HG02852 (cell line): ENCODE data around the gene ANKFN1.
"Not testable (repeated sequence)": the region's sequence is repeated elsewhere in the genome, so short reads cannot be mapped to it uniquely, and the experiment has no call there.

Experiments used
- ATAC-seq: cut with Tn5 transposase; IDR thresholded peaks from one replicate; pipeline ENCODE4 v1.9.1; 2021; ENCODE audit warnings: mild to moderate bottlenecking, moderate library complexity; ENCODE audit not compliant: unreplicated experiment

Gene ANKFN1

GRCh38 chr17:56288786-56289185 lies 135.5 kb downstream of the ANKFN1 start:
- ATAC-seq = not testable (repeated sequence)

GRCh38 chr17:56289321-56289720 lies 136.0 kb downstream of the ANKFN1 start:
- no peak for ATAC-seq

- no peak for ATAC-seq
Observed at GRCh38 chr17:56290101-56290801, 137.0 kb downstream of the ANKFN1 start.

- ATAC-seq = no peak
Observed at GRCh38 chr17:56290802-56291118, 137.5 kb downstream of the ANKFN1 start.

DNA sequence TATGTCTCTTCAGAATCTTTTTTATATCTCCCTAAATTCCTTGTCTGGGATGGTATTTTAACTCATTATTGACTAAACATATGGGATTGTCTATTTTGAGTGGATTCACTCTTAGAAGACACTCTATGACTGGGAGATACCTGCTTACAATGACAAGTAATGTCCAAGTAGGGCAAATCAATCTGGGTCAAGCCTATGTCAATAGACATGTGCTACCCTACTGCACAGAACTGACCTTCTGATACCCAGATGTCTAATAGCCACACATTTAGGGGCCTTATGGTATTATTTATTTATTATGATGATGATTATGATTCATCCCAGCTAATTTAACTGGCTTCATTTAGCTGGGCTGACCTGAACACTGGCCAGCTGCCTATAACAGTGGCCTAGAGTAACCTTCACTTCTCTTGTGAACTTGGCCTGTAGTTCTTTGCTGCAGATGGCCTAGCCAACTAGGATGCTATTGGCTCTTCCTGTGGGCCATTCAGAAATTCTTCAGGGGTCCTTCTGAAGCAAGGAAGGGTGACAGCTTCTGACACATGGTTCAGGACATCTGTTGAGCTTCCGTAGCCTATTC lies 138.0 kb downstream of the ANKFN1 start:
- ATAC-seq = no peak

DNA sequence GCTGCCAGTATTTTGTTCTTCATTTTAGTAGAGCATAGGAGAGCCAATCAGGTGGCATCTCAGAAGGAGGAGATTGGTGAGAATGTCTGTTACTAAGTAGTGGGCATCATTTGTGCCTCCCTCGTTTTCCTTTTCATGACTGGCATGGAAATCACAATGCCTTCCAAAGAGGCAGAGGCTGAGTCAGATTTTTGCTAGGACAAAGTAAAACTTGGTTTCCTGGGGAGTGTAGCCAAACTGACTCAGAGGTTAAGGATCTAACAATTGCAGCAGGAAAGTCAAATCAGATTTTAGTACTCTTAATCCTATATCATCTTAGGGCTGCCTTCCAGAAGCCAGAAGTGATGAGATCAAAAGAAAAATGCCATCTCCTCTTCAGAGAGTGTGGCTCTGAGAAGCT lies 138.7 kb downstream of the ANKFN1 start:
- no peak for ATAC-seq

DNA sequence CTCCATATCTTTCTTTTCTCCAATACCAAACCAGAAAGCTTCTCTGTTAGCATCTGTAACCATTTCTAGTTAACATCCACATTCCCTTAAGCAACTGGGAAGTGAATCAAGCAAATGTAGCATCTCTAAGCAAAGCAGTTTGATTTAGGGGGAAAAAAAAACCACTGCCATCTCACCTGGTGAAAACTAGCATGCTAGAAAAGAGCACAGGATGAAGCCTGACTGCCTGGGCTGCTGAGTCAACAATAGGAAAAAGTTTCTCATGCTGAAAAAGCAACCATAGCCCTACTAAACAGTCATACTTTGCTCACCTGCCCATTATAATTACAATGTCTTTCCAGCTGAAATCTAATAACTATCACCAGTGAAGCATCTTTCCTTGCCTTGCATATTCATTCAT lies 139.3 kb downstream of the ANKFN1 start:
- ATAC-seq = no peak

GRCh38 chr17:56297184-56297583 lies 143.9 kb downstream of the ANKFN1 start:
- no peak for ATAC-seq

GRCh38 chr17:56298846-56299245 lies 145.6 kb downstream of the ANKFN1 start:
- no peak for ATAC-seq

- ATAC-seq = no peak
Observed at GRCh38 chr17:56300144-56300543, 146.9 kb downstream of the ANKFN1 start.

DNA sequence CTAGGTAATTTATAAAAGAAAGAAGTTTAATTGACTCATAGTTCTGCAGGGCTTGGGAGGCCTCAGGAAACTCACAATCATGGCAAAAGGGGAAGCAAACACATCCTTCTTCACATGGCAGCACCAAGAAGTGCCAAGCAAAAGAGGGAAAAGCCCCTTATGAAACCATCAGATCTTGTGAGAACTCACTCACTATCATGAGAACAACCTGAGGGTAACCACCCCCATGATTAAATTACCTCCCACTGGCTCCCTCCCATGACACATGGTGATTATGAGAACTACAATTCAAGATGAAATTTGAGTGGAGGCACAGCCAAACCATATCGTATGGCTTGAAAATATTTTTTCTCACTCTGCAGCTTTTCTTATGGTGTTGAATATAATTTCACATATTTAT lies 151.7 kb downstream of the ANKFN1 start:
- no peak for ATAC-seq

DNA sequence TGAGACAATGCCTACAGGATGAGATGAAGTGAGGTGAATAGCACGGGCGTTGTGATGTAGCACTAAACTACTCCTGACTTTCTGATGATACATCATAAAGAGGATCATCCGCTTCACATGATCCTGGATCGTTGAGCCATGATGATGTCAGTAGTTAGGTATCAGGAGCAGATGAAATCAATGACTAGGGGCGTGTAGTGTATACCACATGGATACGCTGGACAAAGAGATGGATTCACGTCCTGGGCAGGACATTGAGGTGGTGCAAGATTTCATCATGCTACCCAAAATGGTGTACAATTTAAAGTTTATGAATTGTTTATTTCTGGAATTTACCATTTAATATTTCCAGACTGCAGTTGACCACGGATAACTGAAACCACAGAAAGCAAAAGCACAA lies 156.6 kb downstream of the ANKFN1 start:
- ATAC-seq = no peak

GRCh38 chr17:56310782-56311181 lies 157.5 kb downstream of the ANKFN1 start:
- no peak for ATAC-seq

GRCh38 chr17:56313201-56313600 lies 159.9 kb downstream of the ANKFN1 start:
- ATAC-seq = no peak

GRCh38 chr17:56314026-56314425 lies 160.8 kb downstream of the ANKFN1 start:
- no peak for ATAC-seq

DNA sequence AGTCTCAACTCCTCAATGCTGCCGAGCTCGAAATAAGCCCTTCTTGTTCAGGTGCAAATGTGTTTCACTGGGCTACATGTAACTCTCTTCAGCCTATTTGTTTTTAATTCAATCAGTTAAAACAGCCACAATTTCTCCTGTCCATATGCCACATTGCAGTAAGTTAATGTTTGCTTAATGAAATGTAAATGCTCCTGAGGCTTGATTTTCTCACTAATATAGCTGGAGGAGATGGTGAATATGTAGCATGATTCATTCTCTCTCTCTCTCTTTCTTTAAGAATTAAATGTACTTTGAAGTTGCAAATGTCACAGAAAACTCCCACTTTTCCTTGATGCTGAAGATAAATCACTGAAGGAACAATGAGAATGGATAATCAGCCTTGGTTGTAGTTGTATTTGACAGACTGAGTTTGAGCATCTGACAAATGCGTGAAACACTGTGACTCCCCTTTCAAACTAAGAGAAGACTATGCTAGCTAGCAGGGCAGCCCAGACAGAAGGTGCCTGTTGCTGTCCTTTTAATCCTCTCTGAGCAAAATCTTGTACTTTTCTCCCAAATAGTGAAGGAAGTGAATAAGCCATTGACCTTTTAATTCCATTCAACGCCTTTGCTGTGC lies 161.8 kb downstream of the ANKFN1 start:
- ATAC-seq = no peak

- no peak for ATAC-seq
Observed at GRCh38 chr17:56316604-56317003, 163.3 kb downstream of the ANKFN1 start.

DNA sequence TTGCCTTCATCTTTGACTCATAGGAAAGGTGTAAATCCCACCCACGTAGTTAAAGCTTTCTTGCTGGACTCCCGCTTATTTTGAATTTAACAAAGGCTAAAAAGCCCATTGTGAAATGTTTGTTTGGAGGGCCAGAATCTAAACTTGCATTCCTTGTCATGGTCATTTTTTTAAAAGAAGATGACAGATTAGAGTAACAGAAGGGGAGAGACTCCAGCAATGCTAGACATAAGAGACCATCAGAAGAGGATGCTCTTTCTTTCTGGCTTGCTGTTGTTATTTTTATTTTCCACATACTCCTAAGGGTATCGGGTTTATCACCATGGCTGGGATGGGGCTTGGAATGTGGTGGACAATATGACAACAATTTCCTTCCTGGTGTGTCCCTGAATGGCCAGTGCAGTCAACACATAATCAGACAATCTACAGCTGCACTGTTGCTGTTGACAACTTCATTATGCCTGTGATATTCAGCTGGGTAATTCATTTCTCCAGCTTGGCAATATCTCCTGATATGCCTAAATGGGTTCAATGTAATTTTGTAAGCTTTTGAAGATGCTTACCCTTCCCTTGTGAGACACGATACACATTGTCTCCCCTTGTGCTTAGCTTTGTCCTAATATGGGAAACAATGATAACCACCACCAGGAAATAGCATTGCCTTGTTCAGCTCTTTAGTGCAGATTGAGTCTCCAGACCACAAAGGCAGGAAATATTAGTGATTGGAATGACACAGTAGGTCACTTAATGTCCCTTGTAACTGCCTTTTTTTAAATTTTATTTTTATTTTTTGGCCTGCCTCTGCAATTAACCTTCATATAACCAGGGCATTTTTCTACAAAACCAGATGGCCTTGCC lies 164.3 kb downstream of the ANKFN1 start:
- ATAC-seq = no peak

DNA sequence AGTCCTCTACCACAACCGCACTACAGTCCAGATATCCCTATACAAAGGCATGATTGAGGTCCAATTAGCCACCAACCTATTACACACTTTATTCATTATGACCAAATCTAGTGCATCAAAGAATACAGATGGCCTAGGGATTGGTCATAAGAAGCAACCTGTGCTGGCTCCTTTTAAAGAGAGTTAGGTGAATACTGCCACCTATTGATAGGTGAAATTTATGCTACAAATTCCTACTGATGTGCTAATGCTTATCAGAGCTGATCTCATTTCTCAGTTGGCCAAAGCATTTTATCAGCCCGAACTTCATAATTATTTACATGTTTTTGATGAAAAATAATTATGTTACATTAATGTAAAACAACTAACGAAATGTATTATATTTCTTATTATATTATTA lies 166.3 kb downstream of the ANKFN1 start:
- ATAC-seq = no peak

- no peak for ATAC-seq
Observed at GRCh38 chr17:56320443-56320842, 167.2 kb downstream of the ANKFN1 start.

- no peak for ATAC-seq
Observed at GRCh38 chr17:56322991-56323390, 169.7 kb downstream of the ANKFN1 start.

DNA sequence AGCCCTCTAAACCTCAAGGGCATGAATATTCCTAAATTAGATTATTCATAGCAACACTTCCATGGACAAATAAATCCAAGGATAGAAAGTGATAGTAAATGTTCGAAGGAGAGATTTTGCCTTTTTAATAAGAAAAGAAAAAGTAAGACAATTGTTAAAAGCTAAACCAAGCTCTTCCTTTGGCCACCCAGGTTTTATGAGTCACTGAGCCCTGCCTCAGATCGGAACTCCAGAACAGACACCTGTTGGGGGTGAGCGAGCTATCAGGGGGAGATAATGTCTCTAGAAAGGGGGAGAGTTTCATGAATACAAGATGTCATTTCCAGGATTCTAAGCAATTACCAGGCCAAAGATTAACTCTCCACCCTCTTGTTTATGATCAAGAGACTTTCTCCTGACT lies 171.4 kb downstream of the ANKFN1 start:
- no peak for ATAC-seq
